ENCODE results near the gene C4B.
A peak's percentile ranks its signal among the peaks of the same experiment; 100 is the strongest.
"Not testable (repeated sequence)": the region's sequence is repeated elsewhere in the genome, so short reads cannot be mapped to it uniquely, and the experiment has no call there.

Gene C4B

GRCh38 chr6:32014547-32014946 lies at the start of gene C4B:
TSS of gene C4B (plus strand) at chr6:32014795. CDS start at chr6:32014846, 51 bp downstream.
- DNase-seq (ENCODE audit: extremely low spot score, insufficient read length, low read depth); FAIRE-seq: not testable (repeated sequence)

DNA sequence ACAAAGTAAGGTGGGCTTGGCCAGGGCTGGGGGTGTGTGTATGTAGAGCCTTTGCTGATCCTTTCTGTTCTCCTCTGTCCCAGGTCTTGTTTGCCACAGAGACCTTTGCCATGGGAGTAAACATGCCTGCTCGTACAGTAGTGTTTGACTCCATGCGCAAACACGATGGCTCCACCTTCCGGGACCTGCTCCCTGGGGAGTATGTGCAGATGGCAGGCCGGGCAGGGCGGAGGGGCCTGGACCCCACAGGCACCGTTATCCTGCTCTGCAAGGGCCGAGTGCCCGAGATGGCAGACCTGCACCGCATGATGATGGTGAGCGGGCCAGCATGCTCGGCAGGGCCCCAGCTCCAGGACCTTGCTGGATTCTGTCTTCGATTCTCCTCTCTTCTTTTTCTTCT lies 48.9 kb upstream of the C4B start:
- no peak for FAIRE-seq
- no peak for DNase-seq (ENCODE audit: extremely low spot score, insufficient read length, low read depth)

DNA sequence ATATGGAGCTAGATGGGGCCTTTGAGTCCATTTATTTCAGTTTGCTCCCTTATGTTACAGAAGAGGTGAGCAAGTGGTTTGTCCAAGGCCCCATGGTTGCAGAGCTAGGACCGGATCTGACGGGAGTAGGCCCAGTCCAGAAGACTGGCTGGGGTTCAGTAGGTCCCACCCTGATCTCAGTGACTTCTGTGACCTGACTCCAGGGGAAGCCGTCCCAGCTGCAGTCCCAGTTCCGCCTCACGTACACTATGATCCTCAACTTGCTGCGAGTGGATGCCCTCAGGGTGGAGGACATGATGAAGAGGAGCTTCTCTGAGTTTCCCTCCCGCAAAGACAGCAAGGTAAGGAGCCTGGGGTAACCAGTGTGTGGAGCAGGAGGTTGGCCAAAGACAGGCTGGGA lies 48.1 kb upstream of the C4B start:
- no peak for DNase-seq (ENCODE audit: extremely low spot score, insufficient read length, low read depth)
- FAIRE-seq: no peak

DNA sequence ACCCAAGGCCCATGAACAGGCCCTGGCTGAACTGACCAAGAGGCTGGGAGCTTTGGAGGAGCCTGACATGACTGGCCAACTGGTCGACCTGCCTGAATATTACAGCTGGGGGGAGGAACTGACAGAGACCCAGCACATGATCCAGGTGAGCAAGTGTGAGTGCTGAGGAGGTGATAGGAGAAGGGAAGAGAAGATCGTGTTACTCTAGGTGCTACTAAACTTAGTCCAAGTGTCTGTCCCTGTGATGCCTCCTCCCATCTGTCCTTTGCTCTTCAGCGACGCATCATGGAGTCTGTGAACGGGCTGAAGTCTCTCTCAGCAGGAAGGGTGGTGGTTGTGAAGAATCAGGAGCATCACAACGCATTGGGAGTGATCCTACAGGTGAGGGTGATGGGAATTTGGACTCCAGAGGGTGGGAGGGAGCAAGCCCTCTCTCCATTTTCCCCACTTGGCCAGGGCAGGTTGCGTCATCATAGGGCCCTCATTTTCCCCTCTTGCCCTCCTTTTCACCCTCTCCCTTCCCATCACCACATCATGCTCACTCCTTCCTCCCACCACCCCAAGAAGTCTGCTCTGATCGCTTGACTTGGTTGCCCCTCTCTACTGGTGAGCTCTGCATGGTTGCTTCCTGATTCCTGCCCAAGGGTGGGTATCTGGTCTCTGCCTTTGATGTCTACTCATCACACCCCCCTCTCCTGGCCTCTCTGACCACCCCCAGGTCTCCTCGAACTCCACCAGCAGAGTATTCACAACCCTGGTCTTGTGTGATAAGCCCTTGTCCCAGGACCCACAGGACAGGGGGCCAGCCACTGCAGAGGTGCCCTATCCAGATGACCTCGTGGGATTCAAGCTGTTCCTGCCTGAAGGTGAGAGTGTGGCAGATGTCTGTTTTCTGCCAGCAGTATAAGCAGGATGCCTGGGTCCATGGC lies 47.3 kb upstream of the C4B start:
- no peak for FAIRE-seq

DNA sequence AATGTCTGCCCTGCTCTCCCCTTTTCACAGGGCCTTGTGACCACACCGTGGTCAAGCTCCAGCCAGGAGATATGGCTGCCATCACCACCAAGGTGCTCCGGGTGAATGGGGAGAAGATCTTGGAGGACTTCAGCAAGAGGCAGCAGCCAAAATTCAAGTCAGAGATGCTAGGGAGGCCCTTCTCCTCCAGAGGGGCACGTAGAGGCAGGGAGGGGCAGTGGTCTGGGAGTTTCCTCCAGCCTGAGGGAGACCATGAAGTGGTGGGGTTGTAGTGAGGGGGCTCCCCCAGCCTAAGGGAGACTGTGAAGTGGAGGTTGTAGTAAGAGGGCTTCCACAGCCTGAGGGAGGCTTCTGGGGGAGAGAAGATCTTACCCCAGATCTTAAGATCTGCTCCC lies 46.7 kb upstream of the C4B start:
- DNase-seq (ENCODE audit: extremely low spot score, insufficient read length, low read depth) (no peak), FAIRE-seq (no peak)

More for the DNA sequence above, 47.3 kb upstream of the C4B start:
- no peak for DNase-seq (ENCODE audit: extremely low spot score, insufficient read length, low read depth)

- no peak for DNase-seq (ENCODE audit: extremely low spot score, insufficient read length, low read depth)
- no peak for FAIRE-seq
Observed at GRCh38 chr6:31968326-31968725, 46.3 kb upstream of the C4B start.

DNA sequence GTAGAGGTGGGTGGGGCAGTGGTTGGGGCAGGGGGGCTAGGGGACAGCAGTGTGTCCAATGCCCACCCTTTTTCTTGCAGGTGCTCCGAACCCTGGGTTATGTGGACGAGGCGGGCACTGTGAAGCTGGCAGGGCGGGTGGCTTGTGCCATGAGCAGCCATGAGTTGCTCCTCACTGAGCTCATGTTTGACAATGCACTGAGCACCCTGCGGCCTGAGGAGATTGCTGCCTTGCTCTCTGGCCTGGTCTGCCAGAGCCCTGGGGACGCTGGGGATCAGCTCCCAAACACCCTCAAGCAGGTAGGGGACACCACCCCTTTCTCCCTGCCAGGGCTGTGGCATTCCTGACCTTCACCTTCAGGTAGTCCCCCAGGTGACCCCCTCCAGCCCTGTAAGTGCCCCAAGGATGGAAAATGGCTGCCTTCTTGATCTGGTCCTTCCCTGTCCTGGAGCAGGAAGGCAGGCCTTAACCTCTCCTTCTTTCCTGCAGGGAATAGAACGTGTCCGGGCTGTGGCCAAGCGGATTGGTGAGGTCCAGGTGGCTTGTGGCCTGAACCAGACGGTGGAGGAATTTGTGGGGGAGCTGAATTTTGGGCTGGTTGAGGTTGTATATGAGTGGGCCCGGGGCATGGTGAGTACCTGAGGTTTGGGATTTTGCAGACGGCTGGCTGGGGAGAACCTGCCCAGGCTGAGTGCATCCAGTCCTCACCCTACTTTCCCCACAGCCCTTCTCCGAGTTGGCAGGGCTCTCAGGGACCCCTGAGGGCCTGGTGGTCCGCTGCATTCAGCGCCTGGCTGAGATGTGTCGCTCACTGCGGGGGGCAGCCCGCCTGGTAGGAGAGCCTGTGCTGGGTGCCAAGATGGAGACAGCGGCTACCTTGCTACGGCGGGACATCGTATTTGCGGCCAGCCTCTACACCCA lies 45.5 kb upstream of the C4B start:
- no peak for DNase-seq (ENCODE audit: extremely low spot score, insufficient read length, low read depth)
- no peak for FAIRE-seq

DNA sequence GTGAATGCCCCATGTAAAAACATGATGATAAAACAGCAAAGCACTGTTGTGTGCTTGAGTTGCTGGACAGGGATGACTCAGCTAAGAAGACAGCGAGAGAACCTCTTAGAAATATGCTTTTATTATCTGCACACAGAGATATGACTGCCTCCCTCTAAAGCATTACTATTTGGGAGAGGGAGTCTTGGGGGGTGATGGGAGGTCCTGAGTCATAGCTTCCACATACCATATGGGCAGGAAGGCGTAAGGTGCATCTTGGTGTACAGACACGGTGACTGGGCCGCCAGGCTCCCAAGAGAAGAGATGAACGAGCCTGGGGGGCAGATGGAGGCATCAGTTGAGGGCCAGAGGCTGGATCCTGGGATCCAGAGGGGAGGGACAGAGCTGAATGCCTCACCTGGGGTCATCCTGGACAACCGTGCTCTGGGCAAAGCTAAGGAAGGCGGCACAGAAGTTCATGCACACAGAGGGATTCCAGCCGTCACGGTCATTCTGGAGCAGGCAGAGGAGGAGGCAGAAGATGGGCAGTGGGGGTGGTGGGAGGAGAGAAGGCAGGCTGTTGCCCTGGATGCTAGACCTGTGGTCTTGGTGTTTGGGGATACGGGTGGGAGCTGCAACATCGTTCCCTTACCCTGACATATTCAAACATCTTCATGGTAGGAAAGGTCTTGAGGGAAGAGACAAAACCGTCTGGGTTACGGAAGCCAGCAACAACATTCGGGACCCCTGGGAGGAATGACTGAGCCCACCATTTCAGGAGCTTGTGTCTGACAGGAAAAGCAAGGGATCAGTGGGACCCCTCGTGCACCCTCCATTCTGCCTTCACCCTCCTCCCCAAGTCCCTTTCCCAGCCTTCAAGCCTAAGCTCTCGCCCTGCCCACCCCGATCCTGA lies 44.6 kb upstream of the C4B start:
- FAIRE-seq: no peak
- no peak for DNase-seq (ENCODE audit: extremely low spot score, insufficient read length, low read depth)

- FAIRE-seq (no peak), DNase-seq (ENCODE audit: extremely low spot score, insufficient read length, low read depth) (no peak)
Observed at GRCh38 chr6:31970604-31971271, 43.9 kb upstream of the C4B start.

GRCh38 chr6:31971279-31971992 lies 43.2 kb upstream of the C4B start:
- FAIRE-seq (no peak), DNase-seq (ENCODE audit: extremely low spot score, insufficient read length, low read depth) (no peak)

- peak; percentile 95 for FAIRE-seq
- DNase-seq (ENCODE audit: extremely low spot score, insufficient read length, low read depth): peak; percentile 94
Observed at GRCh38 chr6:31971993-31972708, 42.4 kb upstream of the C4B start, which contains the start of gene DXO. TSS of gene DXO (minus strand) at chr6:31972138. CDS start at chr6:31971675, 463 bp downstream.

- no peak for DNase-seq (ENCODE audit: extremely low spot score, insufficient read length, low read depth)
- no peak for FAIRE-seq
Observed at GRCh38 chr6:31972709-31973350, 41.8 kb upstream of the C4B start.

GRCh38 chr6:31976065-31976464 lies 38.5 kb upstream of the C4B start:
- FAIRE-seq; DNase-seq (ENCODE audit: extremely low spot score, insufficient read length, low read depth): not testable (repeated sequence)

DNA sequence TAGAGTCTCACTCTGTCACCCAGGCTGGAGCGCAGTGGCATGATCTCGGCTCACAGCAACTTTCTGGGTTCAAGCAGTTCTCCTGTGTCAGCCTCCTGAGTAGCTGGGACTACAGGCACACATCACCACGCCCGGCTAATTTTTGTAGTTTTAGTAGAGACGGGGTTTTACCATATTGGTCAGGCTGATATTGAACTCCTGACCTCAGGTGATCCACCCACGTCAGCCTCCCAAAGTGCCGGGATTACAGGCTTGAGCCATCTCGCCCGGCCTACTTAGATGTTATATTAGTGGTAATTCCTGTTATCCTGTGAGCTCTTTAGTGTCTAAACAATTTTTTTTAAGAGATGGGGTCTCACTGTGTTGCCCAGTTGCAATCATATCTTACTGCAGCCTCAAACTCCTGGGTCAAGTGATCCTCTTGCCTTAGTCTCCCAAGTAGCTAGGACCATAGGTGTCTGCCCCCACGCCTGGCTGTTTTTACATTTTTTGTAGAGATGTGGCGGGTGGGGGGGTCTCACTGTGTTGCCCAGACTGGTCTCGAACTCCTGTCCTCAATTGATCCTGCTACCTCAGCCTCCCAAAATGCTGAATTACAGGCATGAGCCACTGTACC lies 36.7 kb upstream of the C4B start:
- DNase-seq (ENCODE audit: extremely low spot score, insufficient read length, low read depth) (no peak), FAIRE-seq (no peak)

- FAIRE-seq: no peak
- DNase-seq (ENCODE audit: extremely low spot score, insufficient read length, low read depth): no peak
Observed at GRCh38 chr6:31978831-31979230, 35.8 kb upstream of the C4B start.

GRCh38 chr6:31979238-31979898 lies 35.2 kb upstream of the C4B start:
- no peak for FAIRE-seq
- no peak for DNase-seq (ENCODE audit: extremely low spot score, insufficient read length, low read depth)
